Measurements from ENCODE around the gene CRBN.

- no peak for TF ChIP-seq ZBTB1 (CRISPR knock-in tag; IDR thresholded peaks at IDR 0.05; ENCODE audit: borderline replicate concordance, low read depth)
- no peak for TF ChIP-seq MTA3 (IDR thresholded peaks at IDR 0.05; ENCODE audit: borderline replicate concordance)
- no peak for TF ChIP-seq SRF (CRISPR knock-in tag; IDR thresholded peaks at IDR 0.05)
- no peak for TF ChIP-seq EZH2 (IDR thresholded peaks at IDR 0.05; ENCODE audit: borderline replicate concordance, low read depth, low read length)
- no peak for TF ChIP-seq ZZZ3 (IDR thresholded peaks at IDR 0.05)
- no peak for TF ChIP-seq SMARCC2 (IDR thresholded peaks at IDR 0.05; ENCODE audit: low read depth)
- no peak for TF ChIP-seq NKRF (IDR thresholded peaks at IDR 0.05; ENCODE audit: borderline replicate concordance)
- TF ChIP-seq CTCF (IDR thresholded peaks at IDR 0.05 in 2 of 3, conservative IDR thresholded peaks at IDR 0.05 in 1 of 3; ENCODE audit: insufficient read depth in 2 of 3, low read depth in 1 of 3, low read length in 3 of 3) = no peak
- no peak for TF ChIP-seq ZNF586 (CRISPR knock-in tag; conservative IDR thresholded peaks at IDR 0.05)
- no peak for TF ChIP-seq YBX1 (IDR thresholded peaks at IDR 0.05)
- no peak for TF ChIP-seq IRF2 (CRISPR knock-in tag; IDR thresholded peaks at IDR 0.05)
These were observed 74.2 kb downstream of the CRBN start for GRCh38 chr3:3105246-3105645.

Measured in K562 (cell line).